Nephron (organoid): ENCODE measurements around the gene PRR20D.
"Not testable (repeated sequence)": the region's sequence is repeated elsewhere in the genome, so short reads cannot be mapped to it uniquely, and the experiment has no call there.

Experiments used
- H3K27ac Mint-ChIP-seq, 3 experiments: 2 replicates each; pipeline ENCODE4 v1.8.0; 2020; ENCODE audit warnings: mixed read lengths in 3 of 3, mild to moderate bottlenecking in 2 of 3, moderate library complexity in 1 of 3
- H3K27me3 Mint-ChIP-seq: 2 replicates; pipeline ENCODE4 v1.8.0; 2021; ENCODE audit warnings: low read depth, mild to moderate bottlenecking, moderate library complexity, mixed read lengths
- H3K36me3 Mint-ChIP-seq: 2 replicates; pipeline ENCODE4 v1.8.0; 2020; ENCODE audit warnings: low read depth, mixed read lengths
- H3K4me1 Mint-ChIP-seq: 2 replicates; pipeline ENCODE4 v1.8.0; 2020; ENCODE audit warnings: mixed read lengths
- H3K4me3 Mint-ChIP-seq, 3 experiments: 2 replicates each; pipeline ENCODE4 v1.8.0; 2020; ENCODE audit warnings: mild to moderate bottlenecking in 3 of 3, mixed read lengths in 3 of 3, moderate library complexity in 2 of 3
- H3K9me3 Mint-ChIP-seq: 2 replicates; pipeline ENCODE4 v1.8.0; 2020; ENCODE audit warnings: mixed read lengths
- CTCF ChIP-seq, 3 experiments: fragments of 200-600 bp; sonication (generic); IDR thresholded peaks; one replicate each; pipeline ENCODE4 v1.5.0; 2021; ENCODE audit warnings: antibody characterized with exemption in 3 of 3; ENCODE audit not compliant: unreplicated experiment in 3 of 3

PRR20D gene

DNA sequence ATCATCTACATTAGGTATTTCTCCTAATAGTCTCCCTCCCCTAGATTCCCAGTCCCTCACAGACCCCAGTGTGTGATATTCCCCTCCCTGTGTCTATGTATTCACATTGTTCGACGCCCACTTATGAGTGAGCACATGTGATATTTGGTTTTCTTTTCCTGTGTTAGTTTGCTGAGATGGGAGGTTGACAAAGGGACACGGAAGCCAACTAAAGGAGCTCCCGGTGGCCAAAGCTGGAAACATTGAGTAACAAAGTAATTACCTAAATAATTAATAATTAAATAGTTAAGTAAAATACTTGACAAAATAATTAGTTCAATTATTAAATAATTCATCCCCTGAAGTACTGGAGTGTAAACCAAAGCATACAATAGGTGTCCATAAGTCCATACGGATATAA lies 21.4 kb upstream of the PRR20D start:
- Mint-ChIP-seq H3K4me1 (no peaks in the 10 kb centered on the region), H3K27me3 (no peaks in the 10 kb centered on the region), H3K4me3 (no peak overlapping the region), H3K27ac (no peak overlapping the region), H3K36me3 (no peaks in the 10 kb centered on the region), H3K9me3 (no peaks in the 10 kb centered on the region)
- TF ChIP-seq CTCF (IDR thresholded peaks at IDR 0.05; ENCODE audit: unreplicated experiment in 3 of 3) = no peak

DNA sequence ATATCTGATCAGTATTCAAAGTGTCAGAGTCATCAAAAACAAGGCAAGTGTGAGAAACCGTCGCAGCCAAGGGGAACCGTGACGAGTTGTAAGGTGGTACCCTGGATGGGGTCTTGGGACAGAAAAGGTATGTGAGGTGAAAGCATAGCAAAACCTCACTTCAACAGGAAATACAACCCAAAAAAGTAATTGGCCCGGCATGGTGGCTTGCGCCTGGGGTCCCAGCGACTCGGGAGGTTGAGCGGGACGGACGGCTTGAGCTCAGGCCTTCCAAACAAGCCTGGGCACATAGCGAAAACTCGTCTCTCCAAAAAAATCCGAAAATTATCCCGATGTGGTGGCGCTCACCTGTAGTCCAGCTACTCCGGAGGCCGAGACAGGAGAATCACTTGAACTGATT lies 20.7 kb upstream of the PRR20D start:
- not testable (repeated sequence) for H3K27ac Mint-ChIP-seq, H3K9me3 Mint-ChIP-seq, H3K4me3 Mint-ChIP-seq, H3K36me3 Mint-ChIP-seq, H3K27me3 Mint-ChIP-seq, H3K4me1 Mint-ChIP-seq

DNA sequence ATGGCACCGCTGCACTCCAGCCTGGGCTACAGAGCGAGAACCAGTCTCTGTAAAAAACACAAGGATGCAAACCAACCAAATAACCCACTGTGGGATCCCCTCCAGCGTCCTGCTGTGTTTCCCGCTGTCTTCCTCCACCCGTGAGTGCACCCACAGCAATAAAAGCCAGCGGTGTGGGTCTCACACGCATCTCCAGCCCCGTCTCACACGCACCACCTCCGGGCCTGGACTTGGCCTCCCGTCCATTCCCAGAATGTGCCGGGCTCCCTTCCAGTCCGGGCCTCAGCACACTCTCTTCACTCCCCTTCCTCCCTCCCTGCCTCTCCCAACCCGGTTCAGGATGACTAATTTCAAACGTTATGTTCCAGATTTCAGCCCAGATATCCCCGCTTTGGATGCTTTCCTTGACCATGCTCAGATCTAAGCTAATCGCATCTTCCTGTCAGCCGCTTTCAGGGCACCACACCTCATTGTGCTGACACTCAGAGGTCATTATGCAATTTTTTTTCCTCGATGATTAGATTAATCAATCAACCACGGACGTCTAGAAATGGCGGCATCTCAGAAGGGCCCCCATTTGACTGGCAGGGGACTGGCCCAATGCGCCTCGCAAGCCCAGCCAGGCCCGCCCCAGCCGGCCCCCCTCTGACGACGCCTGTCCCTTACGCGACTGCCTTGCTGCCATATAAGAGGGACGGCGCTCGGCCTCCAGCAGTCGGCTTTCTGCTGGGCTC lies 20.0 kb upstream of the PRR20D start, which contains the start of gene PRR20A:
PRR20A (plus strand) TSS at position 684 of the 734 bp plus-strand sequence. CDS start 387 bp downstream, outside the sequence.
- not testable (repeated sequence) for H3K36me3 Mint-ChIP-seq, H3K4me3 Mint-ChIP-seq, H3K27me3 Mint-ChIP-seq, H3K9me3 Mint-ChIP-seq, H3K27ac Mint-ChIP-seq, H3K4me1 Mint-ChIP-seq

DNA sequence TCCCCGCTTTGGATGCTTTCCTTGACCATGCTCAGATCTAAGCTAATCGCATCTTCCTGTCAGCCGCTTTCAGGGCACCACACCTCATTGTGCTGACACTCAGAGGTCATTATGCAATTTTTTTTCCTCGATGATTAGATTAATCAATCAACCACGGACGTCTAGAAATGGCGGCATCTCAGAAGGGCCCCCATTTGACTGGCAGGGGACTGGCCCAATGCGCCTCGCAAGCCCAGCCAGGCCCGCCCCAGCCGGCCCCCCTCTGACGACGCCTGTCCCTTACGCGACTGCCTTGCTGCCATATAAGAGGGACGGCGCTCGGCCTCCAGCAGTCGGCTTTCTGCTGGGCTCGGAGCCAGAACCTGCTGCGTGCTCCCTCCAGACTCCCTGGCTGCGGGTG lies 13.2 kb upstream of the PRR20D start, which contains the start of gene PRR20B:
PRR20B (plus strand) TSS at position 301 of the 400 bp plus-strand sequence. CDS start 387 bp downstream, outside the sequence.
- H3K36me3 Mint-ChIP-seq, H3K9me3 Mint-ChIP-seq, H3K4me3 Mint-ChIP-seq, H3K4me1 Mint-ChIP-seq, H3K27ac Mint-ChIP-seq, H3K27me3 Mint-ChIP-seq: not testable (repeated sequence)

GRCh38 chr13:57148106-57148505 lies 12.3 kb upstream of the PRR20D start:
- not testable (repeated sequence) for H3K27me3 Mint-ChIP-seq, H3K9me3 Mint-ChIP-seq, H3K27ac Mint-ChIP-seq, H3K4me1 Mint-ChIP-seq, H3K36me3 Mint-ChIP-seq, H3K4me3 Mint-ChIP-seq

DNA sequence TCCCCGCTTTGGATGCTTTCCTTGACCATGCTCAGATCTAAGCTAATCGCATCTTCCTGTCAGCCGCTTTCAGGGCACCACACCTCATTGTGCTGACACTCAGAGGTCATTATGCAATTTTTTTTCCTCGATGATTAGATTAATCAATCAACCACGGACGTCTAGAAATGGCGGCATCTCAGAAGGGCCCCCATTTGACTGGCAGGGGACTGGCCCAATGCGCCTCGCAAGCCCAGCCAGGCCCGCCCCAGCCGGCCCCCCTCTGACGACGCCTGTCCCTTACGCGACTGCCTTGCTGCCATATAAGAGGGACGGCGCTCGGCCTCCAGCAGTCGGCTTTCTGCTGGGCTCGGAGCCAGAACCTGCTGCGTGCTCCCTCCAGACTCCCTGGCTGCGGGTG lies 6.7 kb upstream of the PRR20D start, which contains the start of gene PRR20C:
PRR20C (plus strand) TSS at position 301 of the 400 bp plus-strand sequence. CDS start 387 bp downstream, outside the sequence.
- H3K4me1 Mint-ChIP-seq, H3K4me3 Mint-ChIP-seq, H3K9me3 Mint-ChIP-seq, H3K27me3 Mint-ChIP-seq, H3K27ac Mint-ChIP-seq, H3K36me3 Mint-ChIP-seq: not testable (repeated sequence)

GRCh38 chr13:57166897-57167296 lies 6.5 kb downstream of the PRR20D start, which contains the start of gene PRR20E:
PRR20E (plus strand) TSS chr13:57167197; CDS start chr13:57167584, 387 bp downstream.
- not testable (repeated sequence) for H3K36me3 Mint-ChIP-seq, H3K4me3 Mint-ChIP-seq, H3K4me1 Mint-ChIP-seq, H3K27me3 Mint-ChIP-seq, H3K27ac Mint-ChIP-seq, H3K9me3 Mint-ChIP-seq

GRCh38 chr13:57191667-57192066 lies 31.2 kb downstream of the PRR20D start:
- Mint-ChIP-seq H3K27me3 (no peaks in the 10 kb centered on the region), H3K9me3 (no peaks in the 10 kb centered on the region), H3K4me1 (no peaks in the 10 kb centered on the region), H3K4me3 (no peak overlapping the region), H3K36me3 (no peaks in the 10 kb centered on the region), H3K27ac (no peak overlapping the region)
- TF ChIP-seq CTCF (IDR thresholded peaks at IDR 0.05; ENCODE audit: unreplicated experiment in 3 of 3) = no peak

- Mint-ChIP-seq H3K27ac (no peak overlapping the region), H3K4me1 (no peaks in the 10 kb centered on the region), H3K4me3 (no peak overlapping the region), H3K27me3 (no peaks in the 10 kb centered on the region), H3K36me3 (no peaks in the 10 kb centered on the region), H3K9me3 (no peaks in the 10 kb centered on the region)
- no peak for TF ChIP-seq CTCF (IDR thresholded peaks at IDR 0.05; ENCODE audit: unreplicated experiment in 3 of 3)
Measured at GRCh38 chr13:57212989-57213388, 52.6 kb downstream of the PRR20D start.
